Activated CD8-positive, alpha-beta T cell treated with anti-CD3 and anti-CD28 coated beads for 36 hours (primary cell): ENCODE results near the gene ARHGDIB. TPM values are rescaled to one million over a fixed set of nuclear protein-coding genes. Genes with fewer than 3 reads are reported as not detected.

Experiments
- ATAC-seq: fragments of 200-7000 bp; cut with Tn5 transposase; one replicate; pipeline ENCODE4 v1.10.0; 2021; ENCODE audit warnings: mild to moderate bottlenecking, moderate library complexity
- CTCF ChIA-PET: fragments of 350-600 bp; sonication (Branson Sonifier 250); formaldehyde crosslinking; loops from one replicate; lab custom pipeline; 2021; ENCODE audit warnings: antibody characterized with exemption; lab: Charles Lee
- POLR2A ChIA-PET: fragments of 350-600 bp; sonication (Branson Sonifier 250); formaldehyde crosslinking; loops from one replicate; lab custom pipeline; 2021; ENCODE audit warnings: antibody characterized with exemption; lab: Charles Lee
- DNase-seq: peaks from one replicate; pipeline ENCODE4 v3.0.0-alpha.2; 2020
- H3K27ac Mint-ChIP-seq: one replicate; pipeline ENCODE4 v1.8.0; 2021; ENCODE audit warnings: mild to moderate bottlenecking, mixed read lengths
- H3K27me3 Mint-ChIP-seq: one replicate; pipeline ENCODE4 v1.8.0; 2021; ENCODE audit warnings: mixed read lengths
- H3K36me3 Mint-ChIP-seq: one replicate; pipeline ENCODE4 v1.8.0; 2021; ENCODE audit warnings: low read depth, mixed read lengths
- H3K4me1 Mint-ChIP-seq: one replicate; pipeline ENCODE4 v1.8.0; 2021; ENCODE audit warnings: low read depth, mixed read lengths
- H3K4me3 Mint-ChIP-seq: one replicate; pipeline ENCODE4 v1.8.0; 2021; ENCODE audit warnings: mild to moderate bottlenecking, moderate library complexity, mixed read lengths
- H3K9me3 Mint-ChIP-seq: one replicate; pipeline ENCODE4 v1.8.0; 2021; ENCODE audit warnings: mixed read lengths
- CTCF ChIP-seq: fragments of 200-600 bp; IDR thresholded peaks from one replicate; pipeline ENCODE4 v1.8.0; 2022; ENCODE audit warnings: antibody characterized with exemption, mild to moderate bottlenecking
- intact Hi-C: fragments of 100-400 bp; cut with micrococcal nuclease; formaldehyde crosslinking; loops from one replicate; pipeline ENCODE4 v1.10.0; 2022
- total RNA-seq, 2 experiments: library from RNA; stranded (reverse); gene quantifications; one replicate each; pipeline ENCODE4 v1.2.3, GENCODE V29; 2021

The ARHGDIB gene
- total RNA-seq, 2 experiments from 2014 or later, result 765 to 771 TPM

DNA sequence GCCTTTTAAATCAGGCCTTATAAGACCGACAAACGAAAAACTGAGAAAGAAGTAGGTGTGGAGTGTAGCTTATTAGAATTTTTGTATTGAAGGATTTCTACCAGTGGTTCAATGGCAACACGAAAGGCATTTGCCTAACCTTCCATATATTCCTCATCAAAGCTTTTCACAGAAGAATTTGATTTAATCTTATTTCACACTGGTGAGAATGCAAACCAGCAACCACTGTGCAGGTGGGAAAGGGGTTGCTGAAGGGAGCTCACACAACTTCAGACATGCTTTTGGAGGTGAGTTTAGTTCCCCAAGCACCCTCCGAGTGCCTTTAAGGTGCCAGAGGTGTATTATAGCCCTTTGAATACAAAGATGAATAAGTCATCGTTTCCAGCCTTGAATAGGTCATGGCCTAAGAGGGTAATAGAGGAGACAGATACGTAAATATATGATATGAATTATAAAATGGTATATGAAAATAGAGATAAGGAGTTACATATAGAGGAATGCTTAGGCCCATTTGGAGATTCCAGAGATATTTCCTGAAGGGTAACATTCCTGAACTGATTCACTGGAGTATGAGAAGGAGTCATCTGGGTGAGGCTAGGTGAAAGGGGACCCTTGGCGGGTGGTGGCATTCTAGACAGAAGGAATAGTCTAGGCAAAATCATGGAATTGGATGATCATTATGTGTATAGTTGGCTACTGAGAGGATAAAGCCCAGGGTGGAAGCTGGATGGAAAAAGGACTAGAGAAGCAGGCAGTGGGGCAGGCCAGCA is 29.4 kb downstream of the ARHGDIB start:
- H3K4me3 Mint-ChIP-seq, result no peak overlapping the region
- H3K4me1 Mint-ChIP-seq, result peaks cover 11% of the 10 kb centered on the region
- H3K9me3 Mint-ChIP-seq, result no peaks in the 10 kb centered on the region
- H3K36me3 Mint-ChIP-seq, result peaks cover 40% of the 10 kb centered on the region
- POLR2A ChIA-PET, result interaction anchor here (0.7 to 1.4 kb wide), 2 partner anchors 19 to 30 kb away, joined by 3 to 4 read pairs; partner anchors contain the start of gene ARHGDIB
- no peaks in the 10 kb centered on the region for H3K27me3 Mint-ChIP-seq
- TF ChIP-seq CTCF, result no peak
- ATAC-seq (peak; percentile 24), DNase-seq (no peak)
- intact Hi-C loops, result no loop called here
- CTCF ChIA-PET, result no interaction called here
- H3K27ac Mint-ChIP-seq, result no peak overlapping the region

GRCh38 chr12:14931359-14931758 is 30.0 kb downstream of the ARHGDIB start:
- peaks cover 34% of the 10 kb centered on the region for H3K36me3 Mint-ChIP-seq
- no peak for ATAC-seq
- no peak overlapping the region for H3K4me3 Mint-ChIP-seq
- CTCF ChIA-PET, result no interaction called here
- H3K9me3 Mint-ChIP-seq, result no peaks in the 10 kb centered on the region
- POLR2A ChIA-PET, result interaction anchor here (0.7 to 1.4 kb wide), 2 partner anchors 18 to 30 kb away, joined by 3 to 4 read pairs; partner anchors contain the start of gene ARHGDIB
- DNase-seq, result no peak
- intact Hi-C loops, result no loop called here
- H3K27me3 Mint-ChIP-seq, result no peaks in the 10 kb centered on the region
- H3K4me1 Mint-ChIP-seq, result peaks cover 6% of the 10 kb centered on the region
- no peak overlapping the region for H3K27ac Mint-ChIP-seq
- no peak for TF ChIP-seq CTCF

GRCh38 chr12:14930299-14930698 is 31.1 kb downstream of the ARHGDIB start:
- Mint-ChIP-seq H3K4me3 (no peak overlapping the region), H3K36me3 (peaks cover 32% of the 10 kb centered on the region), H3K27me3 (no peaks in the 10 kb centered on the region), H3K4me1 (peaks cover 6% of the 10 kb centered on the region), H3K9me3 (no peaks in the 10 kb centered on the region), H3K27ac (no peak overlapping the region)
- no peak for ATAC-seq
- DNase-seq, result no peak
- TF ChIP-seq CTCF, result no peak
- ChIA-PET POLR2A (no interaction called here), CTCF (no interaction called here)
- intact Hi-C loops, result no loop called here

- Mint-ChIP-seq H3K27ac (no peak overlapping the region), H3K27me3 (no peaks in the 10 kb centered on the region), H3K4me3 (no peak overlapping the region), H3K36me3 (peaks cover 26% of the 10 kb centered on the region), H3K9me3 (no peaks in the 10 kb centered on the region), H3K4me1 (peaks cover 4% of the 10 kb centered on the region)
- intact Hi-C loops, result no loop called here
- ChIA-PET POLR2A (no interaction called here), CTCF (interaction anchor here (2.4 kb wide), 1 partner anchor 9 kb away, joined by 6 read pairs; the partner anchor contains the start of gene ERP27)
- TF ChIP-seq CTCF, result no peak
- no peak for DNase-seq
- no peak for ATAC-seq
These were observed 32.5 kb downstream of the ARHGDIB start for GRCh38 chr12:14928931-14929330.

DNA sequence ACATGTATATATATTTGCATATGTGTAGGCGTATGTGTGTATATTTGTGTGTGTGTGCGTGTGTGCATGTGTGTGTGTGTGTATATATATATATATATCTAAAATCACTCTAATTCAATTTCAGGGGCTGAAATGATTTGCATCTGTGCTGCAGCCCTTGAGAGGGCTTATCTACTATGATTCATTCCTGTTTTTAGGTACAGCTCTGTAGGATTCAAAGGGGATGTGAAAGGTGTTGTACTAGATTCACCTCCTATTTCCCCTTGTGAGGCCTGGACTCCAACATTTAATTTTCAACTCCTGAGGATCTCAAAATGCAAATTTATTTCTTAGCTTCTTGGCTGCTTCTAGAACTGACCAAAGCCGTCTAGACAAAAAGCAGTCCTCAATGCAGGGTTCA is 34.1 kb downstream of the ARHGDIB start:
- ChIA-PET CTCF (interaction anchor here (0.7 to 2.4 kb wide), 5 partner anchors 11 to 82 kb away, joined by 3 to 6 read pairs (median 3); partner anchors contain the start of gene ERP27), POLR2A (interaction anchor here (1.0 to 1.5 kb wide), 3 partner anchors 11 to 27 kb away, joined by 3 to 8 read pairs (median 6); partner anchors contain the start of gene ERP27)
- no peak for ATAC-seq
- Mint-ChIP-seq H3K4me1 (no peaks in the 10 kb centered on the region), H3K36me3 (peaks cover 11% of the 10 kb centered on the region), H3K27ac (no peak overlapping the region), H3K9me3 (no peaks in the 10 kb centered on the region), H3K27me3 (no peaks in the 10 kb centered on the region), H3K4me3 (no peak overlapping the region)
- intact Hi-C loops, result no loop called here
- TF ChIP-seq CTCF, result no peak
- no peak for DNase-seq
